Cardiac fibroblast (primary cell): ENCODE measurements around the gene RNF2.

Experiments used
- DNase-seq, 2 donors: peaks; one replicate each; pipeline versions ENCODE4 v3.0.0 to v3.0.0-alpha.2; 2010; ENCODE audit warnings: low read depth in 2 of 2
- H3K4me3 ChIP-seq, 2 donors: replicated peaks in 1 of 2; 1 replicate in 1 of 2; 2 replicates in 1 of 2; pipeline ENCODE4 v1.5.1; 2011; ENCODE audit warnings: low read depth in 2 of 2, low read length in 2 of 2, mild to moderate bottlenecking in 2 of 2, moderate library complexity in 1 of 2
- CTCF ChIP-seq: IDR thresholded peaks from one replicate; pipeline ENCODE4 v1.5.1; 2011; ENCODE audit warnings: low read depth, mild to moderate bottlenecking, low read length, inconsistent platforms

The RNF2 gene

GRCh38 chr1:185039726-185040407 is 5.5 kb upstream of the RNF2 start:
- no peak for DNase-seq

GRCh38 chr1:185040408-185040735 is 5.0 kb upstream of the RNF2 start:
- DNase-seq = no peak
- no peak overlapping the region for H3K4me3 ChIP-seq
- TF ChIP-seq CTCF = no peak

More at GRCh38 chr1:185039726-185040407, 5.5 kb upstream of the RNF2 start:
- no peak overlapping the region for H3K4me3 ChIP-seq
- no peak for TF ChIP-seq CTCF

GRCh38 chr1:185041742-185042141 is 3.6 kb upstream of the RNF2 start:
- no peak for TF ChIP-seq CTCF
- no peak for DNase-seq
- no peak overlapping the region for H3K4me3 ChIP-seq

DNA sequence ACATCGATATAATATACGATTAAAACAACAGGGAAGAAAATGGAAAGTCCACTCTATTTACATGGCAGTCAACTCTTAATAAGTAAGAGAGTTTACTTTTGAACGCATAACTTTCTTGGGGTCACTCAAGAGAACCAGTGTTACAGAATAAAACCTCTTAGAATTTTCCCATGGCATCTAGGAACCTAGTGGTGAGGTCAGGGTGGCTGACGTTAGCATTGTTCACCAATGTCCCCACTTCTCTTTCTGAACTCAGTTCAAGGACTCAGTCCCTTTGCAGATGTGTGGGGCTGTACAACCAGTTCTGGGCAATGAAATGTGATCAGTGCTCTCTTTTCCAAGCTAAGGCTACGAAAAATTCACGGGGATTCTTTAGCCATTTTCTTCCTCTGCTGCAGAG is 2.6 kb upstream of the RNF2 start:
- no peak overlapping the region for H3K4me3 ChIP-seq
- no peak for TF ChIP-seq CTCF
- DNase-seq = no peak

GRCh38 chr1:185044387-185044786 is 971 bp upstream of the RNF2 start:
- H3K4me3 ChIP-seq = no peak overlapping the region
- no peak for TF ChIP-seq CTCF
- DNase-seq = no peak

- peak overlapping the region; percentile 75 to 87 for H3K4me3 ChIP-seq
- DNase-seq = peak; percentile 30 to 33
- no peak for TF ChIP-seq CTCF
These were observed 595 bp downstream of the RNF2 start for GRCh38 chr1:185045814-185046492.

DNA sequence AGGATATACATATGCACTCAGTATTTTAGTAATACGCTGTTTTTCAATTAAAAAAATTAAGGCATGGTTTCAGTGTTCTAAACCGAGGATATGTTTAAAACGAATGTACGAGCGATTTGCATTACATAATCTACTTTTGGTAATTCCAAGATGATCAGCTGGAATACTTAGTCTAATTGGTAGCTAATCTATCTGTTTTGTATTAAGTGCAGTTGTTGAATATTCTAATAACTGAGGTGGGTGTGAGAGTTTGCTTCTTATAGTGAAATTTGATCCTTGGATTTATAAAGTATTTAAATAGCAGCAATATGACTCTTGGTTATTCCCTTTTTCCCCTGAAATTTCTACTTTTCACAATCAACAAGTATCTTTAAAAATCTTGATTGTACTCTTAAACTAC is 1.3 kb downstream of the RNF2 start:
- no peak for DNase-seq
- TF ChIP-seq CTCF = no peak
- peak overlapping the region; percentile 75 to 87 for H3K4me3 ChIP-seq
